Endothelial cell of umbilical vein (primary cell): Measurements from ENCODE around the gene EFHD2. TPM values are rescaled to one million over a fixed set of nuclear protein-coding genes. Genes with fewer than 3 reads are reported as not detected.

Experiments used
- BruUV-seq: library from RNA; stranded (reverse); fragments of 400-500 nt; replicated peaks from 2 replicates; lab custom pipeline; 2021; lab: Mats Ljungman, UMichigan
- CTCF ChIA-PET: fragments of 300-600, 350-600 bp; sonication (Branson Sonifier 250); formaldehyde crosslinking; loops from one replicate; lab custom pipeline; 2021; ENCODE audit warnings: antibody characterized with exemption, inconsistent platforms; lab: Charles Lee
- POLR2A ChIA-PET: fragments of 300-600, 350-600 bp; sonication (Branson Sonifier 250); formaldehyde crosslinking; loops from one replicate; lab custom pipeline; 2021; ENCODE audit warnings: antibody characterized with exemption, inconsistent platforms; lab: Charles Lee
- DNase-seq: peaks from one replicate; pipeline ENCODE4 v3.0.0-alpha.2; 2011; ENCODE audit warnings: low read depth, low spot score
- FAIRE-seq: peaks from 2 replicates; lab custom pipeline; 2011; peaks lifted over from hg19 to GRCh38; lab: Jason Lieb, UNC
- H2AFZ ChIP-seq: 2 replicates; pipeline ENCODE4 v1.6.0; 2012; ENCODE audit warnings: low read depth, low read length, control low read depth, inconsistent platforms
- H3K27ac ChIP-seq: 2 replicates; pipeline ENCODE4 v1.5.1; 2011; ENCODE audit warnings: low read depth, mild to moderate bottlenecking, control low read depth, low read length, moderate library complexity; ENCODE audit not compliant: insufficient read depth
- H3K27me3 ChIP-seq, 2 experiments: 2 replicates each; pipeline versions ENCODE4 v1.6.0 to v1.6.1; 2011; ENCODE audit warnings: low read length in 2 of 2, mixed read lengths in 1 of 2; ENCODE audit not compliant: control insufficient read depth in 2 of 2, insufficient read depth in 2 of 2
- H3K36me3 ChIP-seq, 2 experiments: 2 replicates in 1 of 2; 3 replicates in 1 of 2; pipeline ENCODE4 v1.5.1; 2011; ENCODE audit warnings: low read length in 2 of 2, mild to moderate bottlenecking in 1 of 2, moderate library complexity in 1 of 2; ENCODE audit not compliant: control insufficient read depth in 2 of 2, insufficient read depth in 2 of 2; ENCODE audit errors: extremely low read depth in 1 of 2
- H3K4me1 ChIP-seq: 3 replicates; pipeline ENCODE4 v1.5.1; 2011; ENCODE audit warnings: mild to moderate bottlenecking, low read length; ENCODE audit not compliant: control insufficient read depth, insufficient read depth; ENCODE audit errors: extremely low read depth
- H3K4me2 ChIP-seq: 2 replicates; pipeline ENCODE4 v1.6.1; 2011; ENCODE audit warnings: low read length, control low read depth, mixed read lengths; ENCODE audit not compliant: insufficient read depth
- H3K4me3 ChIP-seq, 3 experiments: fragments of 200-600 bp in 1 of 3; sonication (generic), shearing (Covaris generic) in 1 of 3; replicated peaks in 1 of 3; 2 replicates each; pipeline ENCODE4 v1.5.1; 2011 to 2016; ENCODE audit warnings: control low read depth in 3 of 3, low read length in 3 of 3, mild to moderate bottlenecking in 2 of 3, inconsistent platforms in 1 of 3, low read depth in 1 of 3, moderate library complexity in 1 of 3; ENCODE audit not compliant: insufficient read depth in 1 of 3
- H3K79me2 ChIP-seq: 2 replicates; pipeline ENCODE4 v1.6.0; 2012; ENCODE audit warnings: low read length, inconsistent platforms; ENCODE audit not compliant: control insufficient read depth, insufficient read depth
- H3K9ac ChIP-seq: replicated peaks from 2 replicates; pipeline ENCODE3; 2011; ENCODE audit warnings: low read length, control low read depth; ENCODE audit not compliant: insufficient read depth; ENCODE audit errors: extremely low read depth
- H3K9me1 ChIP-seq: replicated peaks from 3 replicates; pipeline ENCODE4 v1.6.0; 2011; ENCODE audit warnings: mild to moderate bottlenecking, low read length; ENCODE audit not compliant: control insufficient read depth, insufficient read depth; ENCODE audit errors: extremely low read depth
- H3K9me3 ChIP-seq: replicated peaks from 2 replicates; pipeline ENCODE4 v1.5.1; 2012; ENCODE audit warnings: low read length, inconsistent platforms; ENCODE audit not compliant: control insufficient read depth, insufficient read depth
- H4K20me1 ChIP-seq: replicated peaks from 2 replicates; pipeline ENCODE3; 2011; ENCODE audit warnings: mild to moderate bottlenecking, low read length; ENCODE audit not compliant: control insufficient read depth, insufficient read depth; ENCODE audit errors: extremely low read depth
- CTCF ChIP-seq, 2 donors: IDR thresholded peaks; 1 replicate in 1 of 2; 2 replicates in 1 of 2; pipeline ENCODE4 v1.5.1; 2011; ENCODE audit warnings: low read length in 2 of 2, mild to moderate bottlenecking in 2 of 2, moderate library complexity in 2 of 2, control low read depth in 1 of 2, inconsistent platforms in 1 of 2, low read depth in 1 of 2; ENCODE audit not compliant: insufficient read depth in 1 of 2; ENCODE audit errors: extremely low read depth in 1 of 2
- EZH2 ChIP-seq: IDR thresholded peaks from 2 replicates; pipeline ENCODE4 v1.6.1; 2012; ENCODE audit warnings: borderline replicate concordance, low read depth, mild to moderate bottlenecking, moderate library complexity, low read length, inconsistent platforms; ENCODE audit not compliant: severe bottlenecking
- FOS ChIP-seq: IDR thresholded peaks from 2 replicates; pipeline ENCODE4 v1.6.1; 2011; ENCODE audit warnings: mild to moderate bottlenecking, low read length, moderate library complexity, borderline replicate concordance; ENCODE audit not compliant: insufficient read depth
- JUN ChIP-seq: IDR thresholded peaks from 2 replicates; pipeline ENCODE4 v1.6.1; 2011; ENCODE audit warnings: borderline replicate concordance, low read depth; ENCODE audit not compliant: insufficient read length, insufficient read depth
- MAX ChIP-seq: IDR thresholded peaks from 2 replicates; pipeline ENCODE4 v1.6.1; 2011; ENCODE audit not compliant: insufficient read depth, insufficient read length
- MYC ChIP-seq: IDR thresholded peaks from one replicate; pipeline ENCODE4 v1.6.1; 2011; ENCODE audit warnings: mild to moderate bottlenecking, low read depth, low read length
- POLR2A ChIP-seq: IDR thresholded peaks from 2 replicates; pipeline ENCODE4 v1.6.1; 2012; ENCODE audit warnings: low read depth, mild to moderate bottlenecking, control low read depth, low read length
- POLR2AphosphoS5 ChIP-seq: IDR thresholded peaks from 2 replicates; pipeline ENCODE4 v1.6.1; 2012; ENCODE audit warnings: low read depth, mild to moderate bottlenecking, control low read depth, low read length, moderate library complexity; ENCODE audit not compliant: insufficient read depth
- dilution Hi-C: fragments of 300-500 bp; cut with MboI; formaldehyde crosslinking; loops from one replicate; pipeline ENCODE4 v1.15.0; 2019; ENCODE audit warnings: low sequenced_read_pairs; ENCODE audit not compliant: extremely low pct_ligation_motif_present
- intact Hi-C: fragments of 100-400 bp; cut with micrococcal nuclease; formaldehyde crosslinking; loops from one replicate; pipeline ENCODE4 v1.10.0; 2022
- polyA plus RNA-seq, 4 experiments: library from polyadenylated mRNA; depleted of rRNA in 3 of 4; stranded (reverse) in 3 of 4; unstranded in 1 of 4; fragments of >200 nt; gene quantifications; 2 replicates each; pipeline versions ENCODE4 v1.2.1 to v1.2.3, GENCODE V29; 2011 to 2012; ENCODE audit warnings: missing spikeins in 1 of 4
- total RNA-seq: library from RNA; stranded (reverse); gene quantifications from 2 replicates; pipeline ENCODE4 v1.2.3, GENCODE V29; 2021

EFHD2 gene
- total and polyA plus RNA-seq, 2 donors (not counting 3 experiments of a cell fraction or from before 2014, with no cell fraction given): 50.2 to 73.5 TPM

GRCh38 chr1:15386164-15386749, 23.4 kb upstream of the EFHD2 start:
- Histone ChIP-seq H4K20me1 (no peaks in the 10 kb centered on the region), H3K9ac (no peak overlapping the region), H3K4me2 (no peak overlapping the region), H3K27me3 (peaks cover 0 to 3% of the 10 kb centered on the region in 2 experiments), H3K79me2 (no peaks in the 10 kb centered on the region), H3K9me3 (no peaks in the 10 kb centered on the region), H3K36me3 (no peaks in the 10 kb centered on the region), H3K4me1 (no peaks in the 10 kb centered on the region), H3K9me1 (no peaks in the 10 kb centered on the region), H3K4me3 (no peak overlapping the region), H2AFZ (peak overlapping the region; percentile 72), H3K27ac (no peak overlapping the region)
- TF ChIP-seq EZH2 (no peak), FOS (no peak), CTCF (IDR thresholded peaks at IDR 0.05; ENCODE audit: extremely low read depth in 1 of 2, insufficient read depth in 1 of 2, low read depth in 1 of 2, low read length in 2 of 2) (no peak), MAX (no peak), POLR2AphosphoS5 (no peak), MYC (no peak), POLR2A (no peak), JUN (no peak)
- intact Hi-C loops (no loop called here), dilution Hi-C loops (no loop called here)
- no peak for DNase-seq
- BruUV-seq: no TSS peak
- FAIRE-seq: no peak
- CTCF ChIA-PET: interaction anchor here (0.8 to 2.6 kb wide), 7 partner anchors 14 to 128 kb away, joined by 3 to 13 read pairs (median 4); no protein-coding TSS in a partner anchor
- POLR2A ChIA-PET: no interaction called here
